ENCODE data around the gene GRK5.
"Not testable (repeated sequence)": the region's sequence is repeated elsewhere in the genome, so short reads cannot be mapped to it uniquely, and the experiment has no call there.

GRK5 gene

GRCh38 chr10:119251315-119251708 lies 43.9 kb downstream of the GRK5 start:
- H3K4me3 ChIP-seq (ENCODE audit: low read depth, low read length): no peak overlapping the region
- H3K4me1 ChIP-seq (ENCODE audit: control insufficient read depth, insufficient read depth, low read length): peaks cover 22% of the 10 kb centered on the region
- H3K36me3 ChIP-seq (ENCODE audit: control insufficient read depth, insufficient read depth, low read length): no peaks in the 10 kb centered on the region
- no peak overlapping the region for H3K9ac ChIP-seq (ENCODE audit: low read depth, low read length)
- no peaks in the 10 kb centered on the region for H3K9me3 ChIP-seq (ENCODE audit: control insufficient read depth, insufficient read depth, low read length)
- H3K27me3 ChIP-seq (ENCODE audit: control insufficient read depth, insufficient read depth, low read length): peaks cover 16% of the 10 kb centered on the region
- no peak overlapping the region for H3K27ac ChIP-seq (ENCODE audit: low read depth, low read length)

GRCh38 chr10:119252051-119252465 lies 44.7 kb downstream of the GRK5 start:
- Histone ChIP-seq H3K9me3 (ENCODE audit: control insufficient read depth, insufficient read depth, low read length) (no peaks in the 10 kb centered on the region), H3K9ac (ENCODE audit: low read depth, low read length) (no peak overlapping the region), H3K36me3 (ENCODE audit: control insufficient read depth, insufficient read depth, low read length) (no peaks in the 10 kb centered on the region), H3K27me3 (ENCODE audit: control insufficient read depth, insufficient read depth, low read length) (peaks cover 16% of the 10 kb centered on the region), H3K27ac (ENCODE audit: low read depth, low read length) (no peak overlapping the region), H3K4me3 (ENCODE audit: low read depth, low read length) (no peak overlapping the region), H3K4me1 (ENCODE audit: control insufficient read depth, insufficient read depth, low read length) (peaks cover 22% of the 10 kb centered on the region)

GRCh38 chr10:119252470-119253151 lies 45.2 kb downstream of the GRK5 start:
- peaks cover 22% of the 10 kb centered on the region for H3K4me1 ChIP-seq (ENCODE audit: control insufficient read depth, insufficient read depth, low read length)
- H3K27ac ChIP-seq (ENCODE audit: low read depth, low read length): no peak overlapping the region
- H3K4me3 ChIP-seq (ENCODE audit: low read depth, low read length): no peak overlapping the region
- H3K27me3 ChIP-seq (ENCODE audit: control insufficient read depth, insufficient read depth, low read length): peaks cover 16% of the 10 kb centered on the region
- no peaks in the 10 kb centered on the region for H3K36me3 ChIP-seq (ENCODE audit: control insufficient read depth, insufficient read depth, low read length)
- H3K9me3 ChIP-seq (ENCODE audit: control insufficient read depth, insufficient read depth, low read length): no peaks in the 10 kb centered on the region
- H3K9ac ChIP-seq (ENCODE audit: low read depth, low read length): no peak overlapping the region

GRCh38 chr10:119253433-119254174 lies 46.2 kb downstream of the GRK5 start:
- H3K27ac ChIP-seq (ENCODE audit: low read depth, low read length): peak overlapping the region; percentile 48
- H3K4me1 ChIP-seq (ENCODE audit: control insufficient read depth, insufficient read depth, low read length): peaks cover 22% of the 10 kb centered on the region
- no peaks in the 10 kb centered on the region for H3K9me3 ChIP-seq (ENCODE audit: control insufficient read depth, insufficient read depth, low read length)
- no peak overlapping the region for H3K4me3 ChIP-seq (ENCODE audit: low read depth, low read length)
- peaks cover 16% of the 10 kb centered on the region for H3K27me3 ChIP-seq (ENCODE audit: control insufficient read depth, insufficient read depth, low read length)
- H3K36me3 ChIP-seq (ENCODE audit: control insufficient read depth, insufficient read depth, low read length): no peaks in the 10 kb centered on the region
- no peak overlapping the region for H3K9ac ChIP-seq (ENCODE audit: low read depth, low read length)

GRCh38 chr10:119254335-119254734 lies 47.0 kb downstream of the GRK5 start:
- H3K9ac ChIP-seq (ENCODE audit: low read depth, low read length): no peak overlapping the region
- peaks cover 22% of the 10 kb centered on the region for H3K4me1 ChIP-seq (ENCODE audit: control insufficient read depth, insufficient read depth, low read length)
- peak overlapping the region; percentile 48 for H3K27ac ChIP-seq (ENCODE audit: low read depth, low read length)

GRCh38 chr10:119256030-119256429 lies 48.7 kb downstream of the GRK5 start:
- peaks cover 16% of the 10 kb centered on the region for H3K4me1 ChIP-seq (ENCODE audit: control insufficient read depth, insufficient read depth, low read length)
- no peaks in the 10 kb centered on the region for H3K9me3 ChIP-seq (ENCODE audit: control insufficient read depth, insufficient read depth, low read length)
- no peak overlapping the region for H3K4me3 ChIP-seq (ENCODE audit: low read depth, low read length)
- H3K27ac ChIP-seq (ENCODE audit: low read depth, low read length): no peak overlapping the region
- no peak overlapping the region for H3K9ac ChIP-seq (ENCODE audit: low read depth, low read length)
- peaks cover 16% of the 10 kb centered on the region for H3K27me3 ChIP-seq (ENCODE audit: control insufficient read depth, insufficient read depth, low read length)
- no peaks in the 10 kb centered on the region for H3K36me3 ChIP-seq (ENCODE audit: control insufficient read depth, insufficient read depth, low read length)

More at GRCh38 chr10:119254335-119254734, 47.0 kb downstream of the GRK5 start:
- H3K4me3 ChIP-seq (ENCODE audit: low read depth, low read length): no peak overlapping the region
- no peaks in the 10 kb centered on the region for H3K36me3 ChIP-seq (ENCODE audit: control insufficient read depth, insufficient read depth, low read length)
- peaks cover 16% of the 10 kb centered on the region for H3K27me3 ChIP-seq (ENCODE audit: control insufficient read depth, insufficient read depth, low read length)
- H3K9me3 ChIP-seq (ENCODE audit: control insufficient read depth, insufficient read depth, low read length): no peaks in the 10 kb centered on the region

GRCh38 chr10:119256897-119257296 lies 49.5 kb downstream of the GRK5 start:
- peaks cover 13% of the 10 kb centered on the region for H3K27me3 ChIP-seq (ENCODE audit: control insufficient read depth, insufficient read depth, low read length)
- H3K4me1 ChIP-seq (ENCODE audit: control insufficient read depth, insufficient read depth, low read length): peaks cover 15% of the 10 kb centered on the region
- H3K27ac ChIP-seq (ENCODE audit: low read depth, low read length): no peak overlapping the region
- H3K36me3 ChIP-seq (ENCODE audit: control insufficient read depth, insufficient read depth, low read length): no peaks in the 10 kb centered on the region
- H3K4me3 ChIP-seq (ENCODE audit: low read depth, low read length): no peak overlapping the region
- H3K9me3 ChIP-seq (ENCODE audit: control insufficient read depth, insufficient read depth, low read length): no peaks in the 10 kb centered on the region
- no peak overlapping the region for H3K9ac ChIP-seq (ENCODE audit: low read depth, low read length)

- no peak overlapping the region for H3K9ac ChIP-seq (ENCODE audit: low read depth, low read length)
Measured at GRCh38 chr10:119257899-119258419, 50.6 kb downstream of the GRK5 start.

GRCh38 chr10:119259345-119259744 lies 52.0 kb downstream of the GRK5 start:
- Histone ChIP-seq H3K9ac (ENCODE audit: low read depth, low read length) (no peak overlapping the region), H3K27me3 (ENCODE audit: control insufficient read depth, insufficient read depth, low read length) (no peaks in the 10 kb centered on the region), H3K27ac (ENCODE audit: low read depth, low read length) (no peak overlapping the region), H3K9me3 (ENCODE audit: control insufficient read depth, insufficient read depth, low read length) (no peaks in the 10 kb centered on the region), H3K4me1 (ENCODE audit: control insufficient read depth, insufficient read depth, low read length) (0 out of 2 replicates have a peak, but pooled peaks cover under 1% of the 10 kb centered on the region), H3K36me3 (ENCODE audit: control insufficient read depth, insufficient read depth, low read length) (no peaks in the 10 kb centered on the region), H3K4me3 (ENCODE audit: low read depth, low read length) (no peak overlapping the region)

More at GRCh38 chr10:119257899-119258419, 50.6 kb downstream of the GRK5 start:
- no peak overlapping the region for H3K27ac ChIP-seq (ENCODE audit: low read depth, low read length)
- peaks cover 15% of the 10 kb centered on the region for H3K4me1 ChIP-seq (ENCODE audit: control insufficient read depth, insufficient read depth, low read length)
- H3K36me3 ChIP-seq (ENCODE audit: control insufficient read depth, insufficient read depth, low read length): no peaks in the 10 kb centered on the region
- H3K27me3 ChIP-seq (ENCODE audit: control insufficient read depth, insufficient read depth, low read length): peaks cover 2% of the 10 kb centered on the region
- H3K9me3 ChIP-seq (ENCODE audit: control insufficient read depth, insufficient read depth, low read length): no peaks in the 10 kb centered on the region
- no peak overlapping the region for H3K4me3 ChIP-seq (ENCODE audit: low read depth, low read length)

- H3K9me3 ChIP-seq (ENCODE audit: control insufficient read depth, insufficient read depth, low read length); H3K27me3 ChIP-seq (ENCODE audit: control insufficient read depth, insufficient read depth, low read length); H3K4me3 ChIP-seq (ENCODE audit: low read depth, low read length); H3K36me3 ChIP-seq (ENCODE audit: control insufficient read depth, insufficient read depth, low read length); H3K9ac ChIP-seq (ENCODE audit: low read depth, low read length); H3K4me1 ChIP-seq (ENCODE audit: control insufficient read depth, insufficient read depth, low read length); H3K27ac ChIP-seq (ENCODE audit: low read depth, low read length): not testable (repeated sequence)
Measured at GRCh38 chr10:119261016-119261415, 53.6 kb downstream of the GRK5 start.
